Measurements from ENCODE around the gene FREY1. TPM values are rescaled to one million over a fixed set of nuclear protein-coding genes. Genes with fewer than 3 reads are reported as not detected.

Gene FREY1
- total and polyA plus RNA-seq, 2 of the 13 experiments (the other 11 are each of a cell fraction or from before 2014, with no cell fraction given): 0.44 to 0.73 TPM

DNA sequence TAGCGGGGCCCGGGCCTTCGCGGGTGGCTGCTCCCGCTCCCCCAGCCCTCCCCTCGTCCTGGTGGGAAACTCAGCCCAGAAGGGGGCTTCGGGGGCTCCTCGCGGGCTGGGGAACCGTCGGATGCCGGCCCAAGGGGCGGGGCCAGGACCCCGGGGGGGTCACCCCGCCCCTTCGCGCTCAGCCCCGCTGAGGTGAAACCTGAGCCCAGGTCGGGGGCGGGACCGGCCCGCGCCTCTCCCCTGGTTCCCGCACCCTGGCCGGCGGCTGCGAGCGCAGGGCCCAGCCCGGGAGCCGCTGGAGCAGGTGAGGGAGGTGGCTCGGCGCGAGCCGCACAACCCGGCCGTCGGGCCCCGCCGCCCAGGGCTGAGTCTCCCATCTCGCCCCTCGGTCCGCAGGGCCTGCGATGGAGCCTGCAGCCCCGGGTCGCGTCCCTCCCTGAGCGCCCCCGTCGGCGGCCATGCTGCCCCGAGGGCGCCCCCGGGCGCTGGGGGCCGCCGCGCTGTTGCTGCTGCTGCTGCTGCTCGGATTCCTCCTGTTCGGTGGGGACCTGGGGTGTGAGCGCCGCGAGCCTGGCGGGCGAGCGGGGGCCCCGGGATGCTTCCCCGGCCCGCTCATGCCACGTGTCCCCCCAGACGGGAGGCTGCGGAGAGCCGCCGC is 15.5 kb upstream of the FREY1 start, which contains the start of gene LARGE2 (continued):
- TF ChIP-seq, protein P1, sequence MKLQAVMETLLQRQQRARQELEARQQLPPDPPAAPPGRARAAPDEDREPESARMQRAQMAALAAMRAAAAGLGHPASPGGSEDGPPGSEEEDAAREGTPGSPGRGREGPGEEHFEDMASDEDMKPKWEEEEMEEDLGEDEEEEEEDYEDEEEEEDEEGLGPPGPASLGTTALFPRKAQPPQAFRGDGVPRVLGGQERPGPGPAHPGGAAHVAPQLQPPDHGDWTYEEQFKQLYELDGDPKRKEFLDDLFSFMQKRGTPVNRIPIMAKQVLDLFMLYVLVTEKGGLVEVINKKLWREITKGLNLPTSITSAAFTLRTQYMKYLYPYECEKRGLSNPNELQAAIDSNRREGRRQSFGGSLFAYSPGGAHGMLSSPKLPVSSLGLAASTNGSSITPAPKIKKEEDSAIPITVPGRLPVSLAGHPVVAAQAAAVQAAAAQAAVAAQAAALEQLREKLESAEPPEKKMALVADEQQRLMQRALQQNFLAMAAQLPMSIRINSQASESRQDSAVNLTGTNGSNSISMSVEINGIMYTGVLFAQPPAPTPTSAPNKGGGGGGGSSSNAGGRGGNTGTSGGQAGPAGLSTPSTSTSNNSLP (IDR thresholded peaks at IDR 0.05; ENCODE audit: low read depth, low read length): no peak
- TF ChIP-seq HMGA1 (CRISPR knock-in tag; conservative IDR thresholded peaks at IDR 0.05) (no peak), HMG20B (CRISPR knock-in tag; conservative IDR thresholded peaks at IDR 0.05) (no peak), KAT7 (CRISPR knock-in tag; IDR thresholded peaks at IDR 0.05; ENCODE audit: borderline replicate concordance) (no peak), POLR2G (IDR thresholded peaks at IDR 0.05; ENCODE audit: low read depth, low read length) (0 out of 2 replicates have a peak, but pooled peaks have one; percentile 27), ZFYVE20 (CRISPR knock-in tag; IDR thresholded peaks at IDR 0.05; ENCODE audit: borderline replicate concordance, low read depth) (no peak), RARG (CRISPR knock-in tag; IDR thresholded peaks at IDR 0.05; ENCODE audit: low read depth) (no peak), GZF1 (CRISPR knock-in tag; IDR thresholded peaks at IDR 0.05) (no peak), NRL (CRISPR knock-in tag; IDR thresholded peaks at IDR 0.05; ENCODE audit: borderline replicate concordance) (no peak; the same call in 1 of the 2 replicates), GATA4 (IDR thresholded peaks at IDR 0.05; ENCODE audit: borderline replicate concordance, low read depth) (no peak)
- TF ChIP-seq, protein P2, sequence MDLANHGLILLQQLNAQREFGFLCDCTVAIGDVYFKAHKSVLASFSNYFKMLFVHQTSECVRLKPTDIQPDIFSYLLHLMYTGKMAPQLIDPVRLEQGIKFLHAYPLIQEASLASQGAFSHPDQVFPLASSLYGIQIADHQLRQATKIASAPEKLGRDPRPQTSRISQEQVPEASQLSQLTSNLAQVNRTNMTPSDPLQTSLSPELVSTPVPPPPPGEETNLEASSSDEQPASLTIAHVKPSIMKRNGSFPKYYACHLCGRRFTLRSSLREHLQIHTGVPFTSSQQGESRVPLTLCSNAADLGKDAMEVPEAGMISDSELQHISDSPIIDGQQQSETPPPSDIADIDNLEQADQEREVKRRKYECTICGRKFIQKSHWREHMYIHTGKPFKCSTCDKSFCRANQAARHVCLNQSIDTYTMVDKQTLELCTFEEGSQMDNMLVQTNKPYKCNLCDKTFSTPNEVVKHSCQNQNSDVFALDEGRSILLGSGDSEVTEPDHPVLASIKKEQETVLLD (CRISPR knock-in tag; IDR thresholded peaks at IDR 0.05; ENCODE audit: low read depth): no peak
- TF ChIP-seq, protein P3, sequence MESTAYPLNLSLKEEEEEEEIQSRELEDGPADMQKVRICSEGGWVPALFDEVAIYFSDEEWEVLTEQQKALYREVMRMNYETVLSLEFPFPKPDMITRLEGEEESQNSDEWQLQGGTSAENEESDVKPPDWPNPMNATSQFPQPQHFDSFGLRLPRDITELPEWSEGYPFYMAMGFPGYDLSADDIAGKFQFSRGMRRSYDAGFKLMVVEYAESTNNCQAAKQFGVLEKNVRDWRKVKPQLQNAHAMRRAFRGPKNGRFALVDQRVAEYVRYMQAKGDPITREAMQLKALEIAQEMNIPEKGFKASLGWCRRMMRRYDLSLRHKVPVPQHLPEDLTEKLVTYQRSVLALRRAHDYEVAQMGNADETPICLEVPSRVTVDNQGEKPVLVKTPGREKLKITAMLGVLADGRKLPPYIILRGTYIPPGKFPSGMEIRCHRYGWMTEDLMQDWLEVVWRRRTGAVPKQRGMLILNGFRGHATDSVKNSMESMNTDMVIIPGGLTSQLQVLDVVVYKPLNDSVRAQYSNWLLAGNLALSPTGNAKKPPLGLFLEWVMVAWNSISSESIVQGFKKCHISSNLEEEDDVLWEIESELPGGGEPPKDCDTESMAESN (CRISPR knock-in tag; conservative IDR thresholded peaks at IDR 0.05): peak; percentile 18; the same call in 1 of the 2 replicates
- TF ChIP-seq, protein P4, sequence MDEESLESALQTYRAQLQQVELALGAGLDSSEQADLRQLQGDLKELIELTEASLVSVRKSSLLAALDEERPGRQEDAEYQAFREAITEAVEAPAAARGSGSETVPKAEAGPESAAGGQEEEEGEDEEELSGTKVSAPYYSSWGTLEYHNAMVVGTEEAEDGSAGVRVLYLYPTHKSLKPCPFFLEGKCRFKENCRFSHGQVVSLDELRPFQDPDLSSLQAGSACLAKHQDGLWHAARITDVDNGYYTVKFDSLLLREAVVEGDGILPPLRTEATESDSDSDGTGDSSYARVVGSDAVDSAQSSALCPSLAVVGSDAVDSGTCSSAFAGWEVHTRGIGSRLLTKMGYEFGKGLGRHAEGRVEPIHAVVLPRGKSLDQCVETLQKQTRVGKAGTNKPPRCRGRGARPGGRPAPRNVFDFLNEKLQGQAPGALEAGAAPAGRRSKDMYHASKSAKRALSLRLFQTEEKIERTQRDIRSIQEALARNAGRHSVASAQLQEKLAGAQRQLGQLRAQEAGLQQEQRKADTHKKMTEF (CRISPR knock-in tag; IDR thresholded peaks at IDR 0.05): no peak
- TF ChIP-seq, protein P5, sequence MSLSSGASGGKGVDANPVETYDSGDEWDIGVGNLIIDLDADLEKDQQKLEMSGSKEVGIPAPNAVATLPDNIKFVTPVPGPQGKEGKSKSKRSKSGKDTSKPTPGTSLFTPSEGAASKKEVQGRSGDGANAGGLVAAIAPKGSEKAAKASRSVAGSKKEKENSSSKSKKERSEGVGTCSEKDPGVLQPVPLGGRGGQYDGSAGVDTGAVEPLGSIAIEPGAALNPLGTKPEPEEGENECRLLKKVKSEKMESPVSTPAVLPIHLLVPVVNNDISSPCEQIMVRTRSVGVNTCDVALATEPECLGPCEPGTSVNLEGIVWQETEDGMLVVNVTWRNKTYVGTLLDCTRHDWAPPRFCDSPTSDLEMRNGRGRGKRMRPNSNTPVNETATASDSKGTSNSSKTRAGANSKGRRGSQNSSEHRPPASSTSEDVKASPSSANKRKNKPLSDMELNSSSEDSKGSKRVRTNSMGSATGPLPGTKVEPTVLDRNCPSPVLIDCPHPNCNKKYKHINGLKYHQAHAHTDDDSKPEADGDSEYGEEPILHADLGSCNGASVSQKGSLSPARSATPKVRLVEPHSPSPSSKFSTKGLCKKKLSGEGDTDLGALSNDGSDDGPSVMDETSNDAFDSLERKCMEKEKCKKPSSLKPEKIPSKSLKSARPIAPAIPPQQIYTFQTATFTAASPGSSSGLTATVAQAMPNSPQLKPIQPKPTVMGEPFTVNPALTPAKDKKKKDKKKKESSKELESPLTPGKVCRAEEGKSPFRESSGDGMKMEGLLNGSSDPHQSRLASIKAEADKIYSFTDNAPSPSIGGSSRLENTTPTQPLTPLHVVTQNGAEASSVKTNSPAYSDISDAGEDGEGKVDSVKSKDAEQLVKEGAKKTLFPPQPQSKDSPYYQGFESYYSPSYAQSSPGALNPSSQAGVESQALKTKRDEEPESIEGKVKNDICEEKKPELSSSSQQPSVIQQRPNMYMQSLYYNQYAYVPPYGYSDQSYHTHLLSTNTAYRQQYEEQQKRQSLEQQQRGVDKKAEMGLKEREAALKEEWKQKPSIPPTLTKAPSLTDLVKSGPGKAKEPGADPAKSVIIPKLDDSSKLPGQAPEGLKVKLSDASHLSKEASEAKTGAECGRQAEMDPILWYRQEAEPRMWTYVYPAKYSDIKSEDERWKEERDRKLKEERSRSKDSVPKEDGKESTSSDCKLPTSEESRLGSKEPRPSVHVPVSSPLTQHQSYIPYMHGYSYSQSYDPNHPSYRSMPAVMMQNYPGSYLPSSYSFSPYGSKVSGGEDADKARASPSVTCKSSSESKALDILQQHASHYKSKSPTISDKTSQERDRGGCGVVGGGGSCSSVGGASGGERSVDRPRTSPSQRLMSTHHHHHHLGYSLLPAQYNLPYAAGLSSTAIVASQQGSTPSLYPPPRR (CRISPR knock-in tag; IDR thresholded peaks at IDR 0.05; ENCODE audit: borderline replicate concordance): peak; percentile 0; the same call in 1 of the 2 replicates
- TF ChIP-seq, protein P6, sequence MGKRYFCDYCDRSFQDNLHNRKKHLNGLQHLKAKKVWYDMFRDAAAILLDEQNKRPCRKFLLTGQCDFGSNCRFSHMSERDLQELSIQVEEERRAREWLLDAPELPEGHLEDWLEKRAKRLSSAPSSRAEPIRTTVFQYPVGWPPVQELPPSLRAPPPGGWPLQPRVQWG (CRISPR knock-in tag; IDR thresholded peaks at IDR 0.05; ENCODE audit: borderline replicate concordance, low read depth): no peak
